ENCODE results near the gene EEF2K. TPM values are rescaled to one million over a fixed set of nuclear protein-coding genes. Genes with fewer than 3 reads are reported as not detected.

EEF2K gene
- polyA plus RNA-seq, 3 donors = 0.85 to 6.5 (median 1.7) TPM

DNA sequence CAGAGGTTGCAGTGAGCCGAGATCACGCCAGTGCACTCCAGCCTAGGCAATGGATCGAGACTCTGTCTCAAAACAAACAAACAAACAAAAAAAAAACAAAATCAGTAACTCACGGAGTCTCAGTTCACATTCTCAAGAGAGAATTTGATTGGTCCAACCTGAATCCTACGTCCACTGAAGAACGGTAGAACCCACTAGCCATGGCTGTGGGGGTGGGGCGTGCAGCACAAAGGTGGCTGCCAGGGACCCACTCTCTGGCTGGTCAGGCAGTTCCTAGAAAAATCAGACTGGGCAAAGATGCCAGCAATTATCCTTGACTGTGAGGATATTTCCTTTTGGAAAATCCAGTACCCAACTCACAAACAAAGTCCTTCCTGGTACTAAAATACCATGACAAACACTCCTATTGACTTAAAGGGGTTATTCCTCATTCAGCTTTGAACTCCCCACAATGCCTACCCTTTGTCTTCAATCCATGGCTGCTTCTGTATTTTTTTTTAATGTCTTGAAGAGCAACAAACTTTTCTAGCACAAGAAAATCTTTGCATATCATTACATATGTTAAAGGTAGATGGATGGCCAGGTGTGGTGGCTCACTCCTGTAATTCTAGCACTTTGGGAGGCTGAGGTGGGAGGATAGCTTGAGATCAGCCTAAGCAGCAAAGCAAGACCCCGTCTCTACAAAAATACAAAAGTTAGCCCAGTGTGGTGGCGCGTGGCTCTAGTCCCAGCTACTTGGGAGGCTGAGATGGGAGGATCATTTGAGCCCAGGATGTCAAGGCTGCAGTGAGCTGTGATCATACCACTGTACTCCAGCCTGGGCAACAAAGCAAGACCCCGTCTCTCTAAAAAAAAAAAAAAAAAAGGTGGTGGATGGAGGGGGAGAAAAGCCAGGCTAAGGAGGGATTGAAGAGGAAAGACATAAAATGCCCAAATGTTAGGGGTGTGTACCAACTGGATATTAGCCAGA, 87.3 kb downstream of the EEF2K start:
- DNase-seq = no peak
- no peaks in the 10 kb centered on the region for H3K36me3 Mint-ChIP-seq
- H3K4me2 ChIP-seq (replicated peaks; ENCODE audit: extremely low read depth, low read length, poor library complexity, severe bottlenecking) = no peak overlapping the region
- peaks cover 15 to 18% of the 10 kb centered on the region in 2 donors for H3K4me1 ChIP-seq (ENCODE audit: control insufficient read depth in 1 of 2, insufficient read depth in 2 of 2, low read length in 2 of 2)
- H3K27me3 Mint-ChIP-seq (ENCODE audit: low read depth in 3 of 3) = peaks cover 0 to 4% (median 0%) of the 10 kb centered on the region in 3 donors
- intact Hi-C loops (cut with micrococcal nuclease) = loop anchor here (5.0 to 10.0 kb wide), 2 partner anchors 36 to 639 kb away; partner anchors contain the start of gene IGSF6 (in 2 of the 2)
- peaks cover 8% of the 10 kb centered on the region for H3K79me2 ChIP-seq (ENCODE audit: insufficient read depth, low read length)
- no peak overlapping the region for H2AFZ ChIP-seq (ENCODE audit: insufficient read depth, low read depth, low read length, poor library complexity, severe bottlenecking)
- no peaks in the 10 kb centered on the region for H3K9me3 Mint-ChIP-seq
- H4K20me1 ChIP-seq (ENCODE audit: insufficient read depth, low read length) = peaks cover 6% of the 10 kb centered on the region
- TF ChIP-seq, protein P1, sequence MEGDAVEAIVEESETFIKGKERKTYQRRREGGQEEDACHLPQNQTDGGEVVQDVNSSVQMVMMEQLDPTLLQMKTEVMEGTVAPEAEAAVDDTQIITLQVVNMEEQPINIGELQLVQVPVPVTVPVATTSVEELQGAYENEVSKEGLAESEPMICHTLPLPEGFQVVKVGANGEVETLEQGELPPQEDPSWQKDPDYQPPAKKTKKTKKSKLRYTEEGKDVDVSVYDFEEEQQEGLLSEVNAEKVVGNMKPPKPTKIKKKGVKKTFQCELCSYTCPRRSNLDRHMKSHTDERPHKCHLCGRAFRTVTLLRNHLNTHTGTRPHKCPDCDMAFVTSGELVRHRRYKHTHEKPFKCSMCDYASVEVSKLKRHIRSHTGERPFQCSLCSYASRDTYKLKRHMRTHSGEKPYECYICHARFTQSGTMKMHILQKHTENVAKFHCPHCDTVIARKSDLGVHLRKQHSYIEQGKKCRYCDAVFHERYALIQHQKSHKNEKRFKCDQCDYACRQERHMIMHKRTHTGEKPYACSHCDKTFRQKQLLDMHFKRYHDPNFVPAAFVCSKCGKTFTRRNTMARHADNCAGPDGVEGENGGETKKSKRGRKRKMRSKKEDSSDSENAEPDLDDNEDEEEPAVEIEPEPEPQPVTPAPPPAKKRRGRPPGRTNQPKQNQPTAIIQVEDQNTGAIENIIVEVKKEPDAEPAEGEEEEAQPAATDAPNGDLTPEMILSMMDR (IDR thresholded peaks at IDR 0.05) = no peak
- H3K4me1 Mint-ChIP-seq = peaks cover 10% of the 10 kb centered on the region
- 98% methylated on average over 6 of the region's 11 CpGs for WGBS (ENCODE audit: insufficient coverage)
- no peak overlapping the region for H3K9ac ChIP-seq (ENCODE audit: insufficient read depth, low read length, poor library complexity, severe bottlenecking)
- no peak overlapping the region for H3K27ac ChIP-seq (ENCODE audit: low read depth in 1 of 2, low read length in 2 of 2)
- no peak overlapping the region for H3K4me3 ChIP-seq (replicated peaks in 1 of 3; ENCODE audit: low read depth in 2 of 3, low read length in 3 of 3)
- H3K4me3 Mint-ChIP-seq = no peak overlapping the region
- no peak overlapping the region for H3K27ac Mint-ChIP-seq
- H3K9me3 ChIP-seq (replicated peaks in 1 of 2; ENCODE audit: control insufficient read depth in 1 of 2, insufficient read depth in 1 of 2, low read length in 2 of 2) = no peaks in the 10 kb centered on the region
- no peaks in the 10 kb centered on the region for H3K27me3 ChIP-seq (ENCODE audit: control insufficient read depth in 2 of 2, insufficient read depth in 2 of 2, low read length in 2 of 2)
- no peaks in the 10 kb centered on the region for H3K36me3 ChIP-seq (replicated peaks in 1 of 2; ENCODE audit: control insufficient read depth in 1 of 2, insufficient read depth in 2 of 2, low read length in 2 of 2)

GRCh38 chr16:22296225-22297113, 90.4 kb downstream of the EEF2K start:
- Histone ChIP-seq H3K4me3 (replicated peaks in 1 of 3; ENCODE audit: low read depth in 2 of 3, low read length in 3 of 3) (peak overlapping the region; percentile 64 to 95 (median 94)), H3K79me2 (ENCODE audit: insufficient read depth, low read length) (peaks cover 35% of the 10 kb centered on the region)

More at GRCh38 chr16:22296225-22297113, 90.4 kb downstream of the EEF2K start:
- Mint-ChIP-seq H3K9me3 (no peaks in the 10 kb centered on the region), H3K4me3 (peak overlapping the region; percentile 78 to 85), H3K36me3 (peaks cover 6 to 9% of the 10 kb centered on the region in 2 donors), H3K27ac (peak overlapping the region in 1 of 7 donors; percentile 95), H3K27me3 (ENCODE audit: low read depth in 3 of 3) (peaks cover 0 to 4% (median 0%) of the 10 kb centered on the region in 3 donors), H3K4me1 (peaks cover 28% of the 10 kb centered on the region)
- Histone ChIP-seq H3K9me3 (replicated peaks in 1 of 2; ENCODE audit: control insufficient read depth in 1 of 2, insufficient read depth in 1 of 2, low read length in 2 of 2) (no peaks in the 10 kb centered on the region), H3K4me1 (ENCODE audit: control insufficient read depth in 1 of 2, insufficient read depth in 2 of 2, low read length in 2 of 2) (peaks cover 20 to 25% of the 10 kb centered on the region in 2 donors), H3K4me2 (replicated peaks; ENCODE audit: extremely low read depth, low read length, poor library complexity, severe bottlenecking) (peak overlapping the region; percentile 80), H2AFZ (ENCODE audit: insufficient read depth, low read depth, low read length, poor library complexity, severe bottlenecking) (peak overlapping the region; percentile 46), H3K36me3 (replicated peaks in 1 of 2; ENCODE audit: control insufficient read depth in 1 of 2, insufficient read depth in 2 of 2, low read length in 2 of 2) (no peaks in the 10 kb centered on the region), H3K9ac (ENCODE audit: insufficient read depth, low read length, poor library complexity, severe bottlenecking) (peak overlapping the region; percentile 39), H4K20me1 (ENCODE audit: insufficient read depth, low read length) (peaks cover 28% of the 10 kb centered on the region), H3K27ac (ENCODE audit: low read depth in 1 of 2, low read length in 2 of 2) (no peak overlapping the region), H3K27me3 (ENCODE audit: control insufficient read depth in 2 of 2, insufficient read depth in 2 of 2, low read length in 2 of 2) (no peaks in the 10 kb centered on the region)
- intact Hi-C loops (cut with micrococcal nuclease) = loop anchor here (1.0 to 10.0 kb wide), 4 partner anchors 105 to 642 kb away; partner anchors contain the start of genes IGSF6 (in 2 of the 2) and PDZD9 (in 2 of the 2)
- DNase-seq = no peak
- WGBS (ENCODE audit: insufficient coverage) = 0% methylated on average over 8 of the region's 17 CpGs
- TF ChIP-seq, protein P1 (IDR thresholded peaks at IDR 0.05) = no peak

Measured in CD14-positive monocyte (primary cell).